NT2/D1 (cell line): ENCODE measurements around the gene ACVRL1.

Experiments used
- DNase-seq: peaks from one replicate; pipeline ENCODE4 v3.0.0-alpha.2; 2011; ENCODE audit warnings: low read depth, low spot score
- H3K27me3 ChIP-seq: 2 replicates; pipeline ENCODE4 v1.6.0; 2011; ENCODE audit warnings: mild to moderate bottlenecking; ENCODE audit not compliant: insufficient read length, insufficient read depth
- H3K36me3 ChIP-seq: 2 replicates; pipeline ENCODE4 v1.6.1; 2011; ENCODE audit warnings: mild to moderate bottlenecking, low read length, mixed read lengths; ENCODE audit not compliant: insufficient read depth, insufficient read length
- H3K4me1 ChIP-seq: 2 replicates; pipeline ENCODE4 v1.5.1; 2011; ENCODE audit not compliant: insufficient read depth, insufficient read length
- H3K4me3 ChIP-seq: 2 replicates; pipeline ENCODE4 v1.5.1; 2011; ENCODE audit warnings: low read depth; ENCODE audit not compliant: insufficient read length
- H3K9ac ChIP-seq: 2 replicates; pipeline ENCODE4 v1.6.0; 2011; ENCODE audit warnings: low read depth; ENCODE audit not compliant: insufficient read length
- H3K9me3 ChIP-seq: 2 replicates; pipeline ENCODE4 v1.5.1; 2011; ENCODE audit warnings: mild to moderate bottlenecking, low read length; ENCODE audit not compliant: insufficient read depth
- SUZ12 ChIP-seq: IDR thresholded peaks from 2 replicates; pipeline ENCODE4 v1.6.1; 2011; ENCODE audit not compliant: insufficient read length, insufficient read depth; ENCODE audit errors: extremely low read depth
- YY1 ChIP-seq: IDR thresholded peaks from 2 replicates; pipeline ENCODE4 v1.6.1; 2011; ENCODE audit not compliant: insufficient read length, insufficient read depth
- ZNF274 ChIP-seq: IDR thresholded peaks from 2 replicates; pipeline ENCODE4 v1.6.1; 2011; ENCODE audit warnings: mild to moderate bottlenecking, low read depth, low read length

ACVRL1 gene

DNA sequence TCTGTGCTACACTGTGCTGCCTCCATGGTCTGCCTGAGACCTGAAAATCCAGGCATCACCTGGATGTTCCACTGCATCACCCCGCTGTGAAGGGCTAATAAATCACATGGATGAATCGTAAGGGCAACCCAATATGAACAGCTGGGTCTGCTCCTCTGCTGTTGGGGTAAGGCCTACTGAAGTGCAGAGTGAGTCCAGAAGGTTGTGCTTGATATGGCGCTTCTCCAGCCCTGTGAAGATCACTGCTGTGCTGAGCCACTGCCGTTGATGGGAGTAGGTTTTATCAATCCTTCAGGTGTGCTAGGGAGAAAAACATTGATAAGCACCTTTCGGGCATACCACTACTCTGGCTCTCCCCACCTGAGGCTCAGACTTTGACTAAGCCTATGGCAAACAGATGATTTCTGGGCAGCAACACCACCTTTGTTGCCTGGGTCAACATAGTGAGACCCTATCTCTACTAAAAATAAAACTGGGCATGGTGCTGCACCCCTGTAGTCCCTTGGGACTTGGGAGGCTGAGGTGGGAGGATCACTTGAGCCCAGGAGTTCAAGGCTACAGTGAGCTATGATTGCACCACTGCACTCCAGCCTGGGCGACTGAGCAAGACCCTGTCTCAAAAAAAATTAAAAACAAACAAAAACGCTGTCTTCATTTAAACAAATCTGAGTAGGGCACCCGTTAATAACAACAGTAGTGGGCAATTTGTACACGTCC, 1.7 kb downstream of the ACVRL1 start:
- Histone ChIP-seq H3K9ac (no peak overlapping the region), H3K9me3 (no peaks in the 10 kb centered on the region), H3K4me3 (no peak overlapping the region), H3K36me3 (no peaks in the 10 kb centered on the region), H3K4me1 (peaks cover 31% of the 10 kb centered on the region), H3K27me3 (peaks cover 16% of the 10 kb centered on the region)
- no peak for DNase-seq
- TF ChIP-seq SUZ12 (no peak), YY1 (no peak), ZNF274 (no peak)

DNA sequence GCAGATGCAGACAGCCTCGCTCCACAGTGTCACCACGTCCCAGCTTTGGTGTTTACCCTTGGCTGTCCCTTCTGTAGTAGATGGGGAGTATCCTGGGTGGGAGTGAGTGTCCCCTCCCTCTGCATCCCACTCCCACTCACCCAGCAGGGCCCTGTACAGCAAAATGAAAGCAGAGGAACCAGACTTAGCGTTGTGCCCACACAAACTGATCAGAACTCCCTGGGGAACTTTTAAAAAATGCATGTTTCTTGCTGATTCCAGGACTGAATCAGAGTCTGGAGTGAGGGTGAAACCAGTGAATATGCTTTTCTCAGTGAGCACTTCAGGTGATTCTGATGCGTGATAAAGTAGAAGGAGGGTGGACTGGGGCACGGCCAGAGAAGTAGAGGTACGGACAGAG, 2.9 kb downstream of the ACVRL1 start:
- Histone ChIP-seq H3K4me3 (no peak overlapping the region), H3K36me3 (no peaks in the 10 kb centered on the region), H3K27me3 (peaks cover 16% of the 10 kb centered on the region), H3K4me1 (peaks cover 34% of the 10 kb centered on the region), H3K9ac (peak overlapping the region; percentile 43), H3K9me3 (no peaks in the 10 kb centered on the region)
- no peak for DNase-seq
- no peak for TF ChIP-seq YY1
- TF ChIP-seq ZNF274: no peak
- TF ChIP-seq SUZ12: no peak

DNA sequence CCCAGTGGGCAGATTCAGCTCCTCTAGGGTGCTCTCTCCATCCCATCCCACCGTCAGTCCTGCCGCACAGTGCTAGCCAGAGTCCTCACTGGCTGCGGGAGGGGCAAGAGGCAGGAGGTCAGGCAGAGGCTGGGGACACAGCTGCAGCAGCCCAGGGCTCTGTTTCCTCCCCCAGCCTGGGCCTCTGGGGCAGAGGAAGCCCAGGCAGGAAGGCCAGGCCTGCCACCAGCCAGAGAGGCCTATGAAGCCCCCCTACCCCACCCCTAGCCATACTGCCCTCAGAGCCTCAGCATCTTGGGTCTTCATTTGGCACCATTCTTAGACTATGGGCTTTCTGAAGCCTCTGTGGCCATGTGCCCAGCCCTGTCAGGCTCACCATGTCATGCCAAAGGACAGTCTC, 3.4 kb downstream of the ACVRL1 start:
- Histone ChIP-seq H3K27me3 (peaks cover 16% of the 10 kb centered on the region), H3K9ac (peak overlapping the region; percentile 43)

DNA sequence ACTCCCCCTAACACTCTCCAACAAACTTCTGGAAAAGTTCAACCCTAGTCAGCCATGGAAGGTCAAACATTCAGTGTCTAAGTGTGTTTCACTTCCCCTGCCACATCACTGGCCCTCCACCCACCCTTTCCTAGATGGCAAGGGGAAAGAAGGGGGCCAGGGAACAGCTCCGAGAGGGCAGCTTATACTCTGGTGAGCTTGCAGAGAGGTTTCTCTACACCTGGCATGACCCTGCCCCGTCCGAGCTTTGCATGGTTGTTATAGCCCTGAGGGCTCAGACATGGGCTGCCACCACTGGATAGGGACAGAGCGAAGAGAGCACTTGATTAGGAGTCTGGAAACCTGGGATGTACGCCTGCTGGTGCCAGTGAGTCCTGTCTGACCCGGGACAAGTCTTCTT, 4.0 kb downstream of the ACVRL1 start:
- no peaks in the 10 kb centered on the region for H3K9me3 ChIP-seq
- H3K4me3 ChIP-seq: no peak overlapping the region
- peaks cover 16% of the 10 kb centered on the region for H3K27me3 ChIP-seq
- peaks cover 35% of the 10 kb centered on the region for H3K4me1 ChIP-seq
- H3K9ac ChIP-seq: no peak overlapping the region
- H3K36me3 ChIP-seq: peaks cover 3% of the 10 kb centered on the region
- no peak for TF ChIP-seq SUZ12
- no peak for TF ChIP-seq YY1
- TF ChIP-seq ZNF274: no peak
- DNase-seq: no peak

More for the DNA sequence above, 3.4 kb downstream of the ACVRL1 start:
- no peak overlapping the region for H3K4me3 ChIP-seq
- no peak for DNase-seq
- peaks cover 35% of the 10 kb centered on the region for H3K4me1 ChIP-seq
- peaks cover 1% of the 10 kb centered on the region for H3K36me3 ChIP-seq
- TF ChIP-seq YY1 (no peak), SUZ12 (no peak), ZNF274 (no peak)
- H3K9me3 ChIP-seq: no peaks in the 10 kb centered on the region

DNA sequence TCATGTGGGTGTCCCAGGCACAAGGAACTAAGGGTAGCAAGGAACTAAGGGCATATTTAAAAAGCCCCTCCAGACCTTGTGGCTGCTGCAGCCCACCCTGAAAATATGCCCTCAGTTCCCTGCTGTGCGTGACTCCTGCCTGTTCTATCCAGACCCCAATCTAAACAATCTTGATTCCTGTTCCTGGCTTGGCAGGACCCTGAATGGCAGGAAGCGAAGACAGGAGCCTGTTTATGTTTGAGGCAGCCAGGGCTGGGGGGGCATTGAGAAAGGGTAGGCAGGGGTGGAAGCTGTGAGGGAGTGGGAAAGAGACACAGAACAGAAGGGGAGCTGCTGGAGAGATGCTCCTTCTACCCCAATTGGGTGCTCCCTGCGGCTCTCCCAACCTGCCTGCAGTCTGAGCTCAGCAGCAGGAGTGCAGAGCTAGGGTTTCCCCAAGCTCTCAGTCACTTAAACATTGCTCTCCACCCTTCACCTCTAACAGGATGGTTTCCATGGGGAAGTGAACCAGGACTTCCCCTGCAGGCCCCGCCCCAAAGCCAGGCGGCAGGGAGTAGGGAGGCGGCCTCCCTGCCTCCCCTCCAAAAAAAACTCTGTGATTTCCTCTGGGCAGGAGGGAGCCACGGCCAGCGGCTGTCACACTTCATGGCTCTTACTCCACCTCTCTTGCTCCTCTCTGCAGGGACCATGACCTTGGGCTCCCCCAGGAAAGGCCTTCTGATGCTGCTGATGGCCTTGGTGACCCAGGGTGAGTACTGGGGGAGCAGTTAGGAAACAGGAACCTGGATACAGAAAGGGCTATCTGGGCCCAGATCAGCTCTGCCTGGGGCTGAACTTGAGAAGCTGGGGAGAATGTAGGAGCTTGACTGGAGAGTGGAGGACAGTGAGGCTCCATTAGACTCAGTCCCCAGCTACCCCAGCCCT, 4.7 kb downstream of the ACVRL1 start:
- DNase-seq: no peak
- H3K36me3 ChIP-seq: peaks cover 3% of the 10 kb centered on the region
- TF ChIP-seq ZNF274: no peak
- no peak for TF ChIP-seq YY1
- no peak for TF ChIP-seq SUZ12
- no peak overlapping the region for H3K4me3 ChIP-seq
- H3K27me3 ChIP-seq: peaks cover 16% of the 10 kb centered on the region
- H3K9me3 ChIP-seq: no peaks in the 10 kb centered on the region
- H3K9ac ChIP-seq: peak overlapping the region; percentile 34
- H3K4me1 ChIP-seq: peaks cover 32% of the 10 kb centered on the region

DNA sequence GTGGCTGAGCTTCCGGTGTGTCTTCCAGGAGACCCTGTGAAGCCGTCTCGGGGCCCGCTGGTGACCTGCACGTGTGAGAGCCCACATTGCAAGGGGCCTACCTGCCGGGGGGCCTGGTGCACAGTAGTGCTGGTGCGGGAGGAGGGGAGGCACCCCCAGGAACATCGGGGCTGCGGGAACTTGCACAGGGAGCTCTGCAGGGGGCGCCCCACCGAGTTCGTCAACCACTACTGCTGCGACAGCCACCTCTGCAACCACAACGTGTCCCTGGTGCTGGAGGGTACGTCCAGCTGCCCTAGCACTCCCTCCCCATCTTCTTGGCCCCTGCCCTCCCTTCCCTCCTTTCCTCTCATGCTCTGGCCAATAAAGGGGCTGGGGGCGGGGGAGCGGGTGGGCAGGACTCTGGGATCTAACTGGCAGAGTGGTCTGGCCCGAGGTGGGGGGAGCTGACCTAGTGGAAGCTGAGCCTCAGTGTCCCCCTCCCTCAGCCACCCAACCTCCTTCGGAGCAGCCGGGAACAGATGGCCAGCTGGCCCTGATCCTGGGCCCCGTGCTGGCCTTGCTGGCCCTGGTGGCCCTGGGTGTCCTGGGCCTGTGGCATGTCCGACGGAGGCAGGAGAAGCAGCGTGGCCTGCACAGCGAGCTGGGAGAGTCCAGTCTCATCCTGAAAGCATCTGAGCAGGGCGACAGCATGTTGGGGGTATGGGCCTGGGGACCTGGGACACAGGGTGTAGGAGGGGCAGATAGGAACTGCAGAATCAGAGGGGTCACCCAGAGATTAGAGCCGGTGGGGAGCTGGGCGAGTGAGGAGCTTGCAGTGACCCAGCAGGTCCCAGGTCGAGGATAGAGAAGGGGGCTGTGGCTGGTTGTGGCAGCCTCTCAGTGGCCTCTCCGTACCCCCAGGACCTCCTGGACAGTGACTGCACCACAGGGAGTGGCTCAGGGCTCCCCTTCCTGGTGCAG, 6.0 kb downstream of the ACVRL1 start:
- Histone ChIP-seq H3K4me1 (peaks cover 32% of the 10 kb centered on the region), H3K9me3 (no peaks in the 10 kb centered on the region), H3K4me3 (no peak overlapping the region), H3K27me3 (peaks cover 7% of the 10 kb centered on the region), H3K36me3 (peaks cover 3% of the 10 kb centered on the region), H3K9ac (peak overlapping the region; percentile 11)
- TF ChIP-seq SUZ12 (no peak), ZNF274 (no peak), YY1 (no peak)
- DNase-seq: no peak
